Neural cell (in vitro differentiated cells): ENCODE results near the gene CPNE6. TPM values are rescaled to one million over a fixed set of nuclear protein-coding genes. Genes with fewer than 3 reads are reported as not detected.

ENCODE experiments used
- H2AFZ ChIP-seq: fragments of 200-600, 300-800 bp; sonication (generic), shearing (Covaris generic); 2 replicates; pipeline ENCODE4 v1.6.0; 2014; ENCODE audit warnings: low read depth, mild to moderate bottlenecking, antibody characterized with exemption, low read length, moderate library complexity
- H3F3A ChIP-seq: fragments of 200-600 bp; shearing (Covaris generic); 2 replicates; pipeline ENCODE4 v1.6.1; 2016; ENCODE audit warnings: mild to moderate bottlenecking, moderate library complexity, mixed read lengths, antibody characterized with exemption, low read length; ENCODE audit not compliant: insufficient read depth, poor library complexity, severe bottlenecking
- H3K27ac ChIP-seq: fragments of 200-600, 300-800 bp; sonication (generic), shearing (Covaris generic); 2 replicates; pipeline ENCODE4 v1.5.1; 2014; ENCODE audit warnings: mild to moderate bottlenecking, low read length, moderate library complexity
- H3K27me3 ChIP-seq: fragments of 300-800, 200-600 bp; sonication (generic), shearing (Covaris generic); 2 replicates; pipeline ENCODE4 v1.6.0; 2014; ENCODE audit warnings: mild to moderate bottlenecking, low read depth, low read length, moderate library complexity; ENCODE audit not compliant: insufficient read depth
- H3K36me3 ChIP-seq: fragments of 300-800, 200-600 bp; sonication (generic), shearing (Covaris generic); 2 replicates; pipeline ENCODE4 v1.5.1; 2014; ENCODE audit warnings: mild to moderate bottlenecking, antibody characterized with exemption, low read length, moderate library complexity; ENCODE audit not compliant: insufficient read depth
- H3K4me2 ChIP-seq: fragments of 300-800, 200-600 bp; sonication (generic), shearing (Covaris generic); 2 replicates; pipeline ENCODE4 v1.6.0; 2014; ENCODE audit warnings: mild to moderate bottlenecking, low read length
- H3K4me3 ChIP-seq: fragments of 300-800, 200-600 bp; sonication (generic), shearing (Covaris generic); 2 replicates; pipeline ENCODE4 v1.5.1; 2014; ENCODE audit warnings: mild to moderate bottlenecking, low read length, moderate library complexity
- H3K79me2 ChIP-seq: fragments of 200-600 bp; shearing (Covaris generic); replicated peaks from 2 replicates; pipeline ENCODE4 v1.6.0; 2014; ENCODE audit warnings: mild to moderate bottlenecking, low read length, moderate library complexity; ENCODE audit not compliant: insufficient read depth
- H3K9ac ChIP-seq: fragments of 300-800, 200-600 bp; sonication (generic), shearing (Covaris generic); 2 replicates; pipeline ENCODE4 v1.6.1; 2016; ENCODE audit warnings: mild to moderate bottlenecking, low read length, mixed read lengths
- H3K9me2 ChIP-seq: fragments of 200-600 bp; shearing (Covaris generic); 2 replicates; pipeline ENCODE4 v1.6.1; 2016; ENCODE audit warnings: mild to moderate bottlenecking, low read length, mixed read lengths; ENCODE audit not compliant: insufficient read depth
- H3K9me3 ChIP-seq: fragments of 200-600, 300-800 bp; sonication (generic), shearing (Covaris generic); 2 replicates; pipeline ENCODE4 v1.6.1; 2016; ENCODE audit warnings: mild to moderate bottlenecking, mixed run types, low read length, moderate library complexity, mixed read lengths
- H4K20me1 ChIP-seq: fragments of 200-600 bp; shearing (Covaris generic); 2 replicates; pipeline ENCODE4 v1.6.1; 2016; ENCODE audit warnings: mild to moderate bottlenecking, mixed run types; ENCODE audit not compliant: insufficient read depth
- CTCF ChIP-seq: fragments of 450-650 bp; IDR thresholded peaks from 2 replicates; pipeline ENCODE4 v1.5.1; 2014; ENCODE audit warnings: antibody characterized with exemption, mild to moderate bottlenecking, moderate library complexity; ENCODE audit not compliant: poor library complexity, severe bottlenecking
- EP300 ChIP-seq: fragments of 450-650 bp; conservative IDR thresholded peaks from 2 replicates; pipeline ENCODE4 v1.6.1; 2014; ENCODE audit warnings: antibody characterized with exemption, mild to moderate bottlenecking, moderate library complexity; ENCODE audit not compliant: poor library complexity, severe bottlenecking
- EZH2 ChIP-seq: fragments of 200-600, 300-800 bp; shearing (Covaris generic), sonication (generic); IDR thresholded peaks from 2 replicates; pipeline ENCODE4 v1.6.1; 2014; ENCODE audit warnings: antibody characterized with exemption, low read length, borderline replicate concordance, mild to moderate bottlenecking; ENCODE audit not compliant: insufficient read depth, poor library complexity, severe bottlenecking
- MXI1 ChIP-seq: fragments of 450-650 bp; conservative IDR thresholded peaks from 2 replicates; pipeline ENCODE4 v1.6.1; 2014; ENCODE audit warnings: antibody characterized with exemption, mild to moderate bottlenecking; ENCODE audit not compliant: poor library complexity, severe bottlenecking
- POLR2AphosphoS5 ChIP-seq: IDR thresholded peaks from 2 replicates; pipeline ENCODE4 v1.6.1; 2012
- RAD21 ChIP-seq: fragments of 450-650 bp; conservative IDR thresholded peaks from 2 replicates; pipeline ENCODE4 v1.6.1; 2014; ENCODE audit warnings: antibody characterized with exemption, mild to moderate bottlenecking, moderate library complexity
- SMC3 ChIP-seq: fragments of 450-650 bp; conservative IDR thresholded peaks from 2 replicates; pipeline ENCODE4 v1.6.1; 2014; ENCODE audit warnings: antibody characterized with exemption, mild to moderate bottlenecking, moderate library complexity; ENCODE audit not compliant: poor library complexity
- TAF1 ChIP-seq: IDR thresholded peaks from 2 replicates; pipeline ENCODE4 v1.6.1; 2012; ENCODE audit warnings: low read depth
- polyA plus RNA-seq: library from polyadenylated mRNA; depleted of rRNA; stranded (reverse); fragments of >200 nt; gene quantifications from 2 replicates; pipeline ENCODE4 v1.2.3, GENCODE V29; 2014
- TF ChIP-seq, protein P1 (sequence below): IDR thresholded peaks from 2 replicates; pipeline ENCODE4 v1.6.1; 2012; ENCODE audit warnings: borderline replicate concordance

CPNE6 gene
- polyA plus RNA-seq, 1 donor from 2014 or later: 4.1 TPM

DNA sequence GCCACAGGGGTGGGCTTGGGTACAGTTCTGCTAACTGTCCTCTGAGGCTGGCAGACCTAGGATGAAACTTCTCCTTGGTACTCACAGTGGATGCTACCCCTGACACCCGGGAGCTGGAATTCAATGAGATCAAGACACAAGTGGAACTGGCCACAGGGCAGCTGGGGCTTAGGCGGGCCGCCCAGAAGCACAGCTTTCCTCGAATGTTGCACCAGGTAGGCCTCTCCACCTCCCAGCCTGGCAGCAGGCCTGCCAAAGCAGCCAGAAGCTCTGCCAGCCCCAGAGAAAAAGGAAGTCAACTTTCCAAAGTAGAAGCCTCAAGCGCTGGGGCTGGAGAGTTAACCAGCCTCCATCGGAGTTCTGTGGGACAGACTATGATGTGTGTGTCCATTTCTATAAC lies 45.8 kb downstream of the CPNE6 start:
- Histone ChIP-seq H3K27me3 (no peaks in the 10 kb centered on the region), H4K20me1 (no peaks in the 10 kb centered on the region), H3K27ac (no peak overlapping the region), H3K4me2 (no peak overlapping the region), H3K9ac (no peak overlapping the region), H3K4me3 (no peak overlapping the region), H3K79me2 (peaks cover 10% of the 10 kb centered on the region), H3K9me2 (no peaks in the 10 kb centered on the region), H3F3A (no peaks in the 10 kb centered on the region), H3K9me3 (no peaks in the 10 kb centered on the region), H3K36me3 (no peaks in the 10 kb centered on the region), H2AFZ (no peak overlapping the region)
- TF ChIP-seq, protein P1, sequence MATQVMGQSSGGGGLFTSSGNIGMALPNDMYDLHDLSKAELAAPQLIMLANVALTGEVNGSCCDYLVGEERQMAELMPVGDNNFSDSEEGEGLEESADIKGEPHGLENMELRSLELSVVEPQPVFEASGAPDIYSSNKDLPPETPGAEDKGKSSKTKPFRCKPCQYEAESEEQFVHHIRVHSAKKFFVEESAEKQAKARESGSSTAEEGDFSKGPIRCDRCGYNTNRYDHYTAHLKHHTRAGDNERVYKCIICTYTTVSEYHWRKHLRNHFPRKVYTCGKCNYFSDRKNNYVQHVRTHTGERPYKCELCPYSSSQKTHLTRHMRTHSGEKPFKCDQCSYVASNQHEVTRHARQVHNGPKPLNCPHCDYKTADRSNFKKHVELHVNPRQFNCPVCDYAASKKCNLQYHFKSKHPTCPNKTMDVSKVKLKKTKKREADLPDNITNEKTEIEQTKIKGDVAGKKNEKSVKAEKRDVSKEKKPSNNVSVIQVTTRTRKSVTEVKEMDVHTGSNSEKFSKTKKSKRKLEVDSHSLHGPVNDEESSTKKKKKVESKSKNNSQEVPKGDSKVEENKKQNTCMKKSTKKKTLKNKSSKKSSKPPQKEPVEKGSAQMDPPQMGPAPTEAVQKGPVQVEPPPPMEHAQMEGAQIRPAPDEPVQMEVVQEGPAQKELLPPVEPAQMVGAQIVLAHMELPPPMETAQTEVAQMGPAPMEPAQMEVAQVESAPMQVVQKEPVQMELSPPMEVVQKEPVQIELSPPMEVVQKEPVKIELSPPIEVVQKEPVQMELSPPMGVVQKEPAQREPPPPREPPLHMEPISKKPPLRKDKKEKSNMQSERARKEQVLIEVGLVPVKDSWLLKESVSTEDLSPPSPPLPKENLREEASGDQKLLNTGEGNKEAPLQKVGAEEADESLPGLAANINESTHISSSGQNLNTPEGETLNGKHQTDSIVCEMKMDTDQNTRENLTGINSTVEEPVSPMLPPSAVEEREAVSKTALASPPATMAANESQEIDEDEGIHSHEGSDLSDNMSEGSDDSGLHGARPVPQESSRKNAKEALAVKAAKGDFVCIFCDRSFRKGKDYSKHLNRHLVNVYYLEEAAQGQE: no peak
- TF ChIP-seq CTCF (no peak), TAF1 (no peak), MXI1 (no peak), EZH2 (no peak)

DNA sequence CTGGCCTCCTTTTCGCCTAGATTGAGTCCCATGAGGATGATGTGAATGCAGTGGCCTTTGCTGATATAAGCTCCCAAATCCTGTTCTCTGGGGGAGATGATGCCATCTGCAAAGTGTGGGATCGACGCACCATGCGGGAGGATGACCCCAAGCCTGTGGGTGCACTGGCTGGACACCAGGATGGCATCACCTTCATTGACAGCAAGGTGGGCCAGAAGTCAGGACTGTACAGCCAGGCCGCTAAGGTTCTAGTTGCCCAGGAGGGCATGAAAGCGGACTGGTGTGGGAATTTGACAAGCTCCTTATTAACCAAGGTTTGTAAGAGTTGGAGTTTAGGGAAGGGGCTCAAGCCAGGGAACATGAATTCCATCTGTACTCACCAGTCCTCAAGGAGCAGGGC lies 48.3 kb downstream of the CPNE6 start:
- no peaks in the 10 kb centered on the region for H3K9me2 ChIP-seq
- peaks cover 10% of the 10 kb centered on the region for H3K79me2 ChIP-seq
- no peaks in the 10 kb centered on the region for H3K9me3 ChIP-seq
- TF ChIP-seq SMC3: no peak
- no peak for TF ChIP-seq RAD21
- no peak for TF ChIP-seq EZH2
- TF ChIP-seq MXI1: no peak
- no peak for TF ChIP-seq CTCF
- no peak for TF ChIP-seq POLR2AphosphoS5
- TF ChIP-seq TAF1: no peak
- TF ChIP-seq EP300: no peak
- TF ChIP-seq, protein P1: no peak
- no peak overlapping the region for H3K4me2 ChIP-seq
- H3K27ac ChIP-seq: no peak overlapping the region
- no peak overlapping the region for H3K9ac ChIP-seq
- H2AFZ ChIP-seq: no peak overlapping the region
- H3K36me3 ChIP-seq: no peaks in the 10 kb centered on the region
- no peaks in the 10 kb centered on the region for H3F3A ChIP-seq
- no peak overlapping the region for H3K4me3 ChIP-seq
- H3K27me3 ChIP-seq: no peaks in the 10 kb centered on the region
- H4K20me1 ChIP-seq: no peaks in the 10 kb centered on the region
